GM12873 (cell line): ENCODE measurements around the gene COTL1.

Experiments used
- CTCF ChIP-seq: IDR thresholded peaks from 2 replicates; pipeline ENCODE4 v1.5.1; 2012; ENCODE audit warnings: low read depth, mild to moderate bottlenecking, moderate library complexity, low read length, control low read depth; ENCODE audit not compliant: insufficient read depth; ENCODE audit errors: missing control alignments

Gene COTL1

GRCh38 chr16:84593825-84594724 is 23.8 kb downstream of the COTL1 start:
- no peak for TF ChIP-seq CTCF

GRCh38 chr16:84592718-84593117 is 25.2 kb downstream of the COTL1 start:
- no peak for TF ChIP-seq CTCF

- TF ChIP-seq CTCF = no peak
Measured at GRCh38 chr16:84589975-84590719, 27.7 kb downstream of the COTL1 start.

GRCh38 chr16:84588991-84589390 is 28.9 kb downstream of the COTL1 start:
- no peak for TF ChIP-seq CTCF

- TF ChIP-seq CTCF = no peak
Measured at GRCh38 chr16:84585886-84586285, 32.0 kb downstream of the COTL1 start.

- TF ChIP-seq CTCF = no peak
Measured at GRCh38 chr16:84585467-84585866, 32.4 kb downstream of the COTL1 start.

- no peak for TF ChIP-seq CTCF
Measured at GRCh38 chr16:84584678-84585077, 33.2 kb downstream of the COTL1 start.
